HG03097 (cell line): Measurements from ENCODE around the gene AKAP1.

Experiments
- ATAC-seq: cut with Tn5 transposase; IDR thresholded peaks from one replicate; pipeline ENCODE4 v1.9.1; 2021; ENCODE audit not compliant: unreplicated experiment, low FRiP score

AKAP1 gene

DNA sequence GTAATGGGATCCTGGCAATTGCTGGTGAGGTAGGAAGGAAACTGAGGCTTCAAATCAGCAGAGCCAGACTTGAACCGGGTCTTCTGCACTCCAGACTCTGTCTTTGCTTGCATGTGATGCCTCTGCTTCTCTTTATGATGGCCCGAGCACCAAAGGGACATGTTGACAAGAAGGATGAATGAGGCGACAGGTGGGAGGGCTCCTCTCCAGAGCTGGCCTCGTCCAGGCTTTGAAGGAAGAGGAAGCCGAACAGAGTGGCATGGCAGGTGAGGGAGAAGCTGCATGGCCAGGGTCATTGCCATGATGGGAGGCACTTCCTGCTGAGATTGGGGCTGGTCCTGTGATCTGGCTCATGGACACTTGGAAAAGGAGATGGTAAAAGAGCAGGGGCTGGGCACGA is 40.8 kb downstream of the AKAP1 start:
- no peak for ATAC-seq

DNA sequence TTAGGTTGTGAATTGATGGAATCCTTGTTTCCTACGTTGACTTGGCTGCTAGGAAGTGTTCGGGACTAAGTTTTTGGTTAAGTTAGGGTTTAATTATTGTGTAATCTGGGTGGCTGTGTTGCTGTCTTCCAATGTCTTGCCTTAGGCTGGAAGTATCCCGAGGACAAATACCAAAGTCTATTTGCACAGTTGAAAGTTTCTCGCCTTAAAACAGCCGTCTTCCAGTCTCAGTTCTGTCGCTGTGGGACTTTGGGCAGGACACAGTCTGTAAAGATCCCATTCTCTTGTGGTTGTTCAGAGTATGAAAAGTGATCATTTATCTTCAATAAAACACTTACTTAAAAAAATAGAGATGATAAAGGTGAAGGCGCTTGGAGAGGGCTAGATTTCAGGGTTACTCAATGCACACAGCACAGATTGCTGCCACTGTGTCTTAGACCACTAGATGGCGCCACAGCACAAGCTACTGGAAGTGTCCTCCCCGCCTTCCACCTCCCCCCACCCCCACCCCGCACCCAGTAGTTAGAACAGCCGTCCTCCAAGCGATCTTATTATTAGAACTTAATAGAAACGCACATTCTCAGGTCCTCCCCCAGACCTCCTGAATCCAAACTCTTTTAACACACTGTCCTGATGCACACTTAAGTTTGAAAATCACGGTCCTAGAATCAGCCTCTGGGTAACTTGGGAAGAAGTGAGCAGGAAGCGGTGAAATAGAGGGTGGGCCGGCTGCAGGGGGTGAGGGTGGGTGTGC is 45.8 kb downstream of the AKAP1 start:
- no peak for ATAC-seq

DNA sequence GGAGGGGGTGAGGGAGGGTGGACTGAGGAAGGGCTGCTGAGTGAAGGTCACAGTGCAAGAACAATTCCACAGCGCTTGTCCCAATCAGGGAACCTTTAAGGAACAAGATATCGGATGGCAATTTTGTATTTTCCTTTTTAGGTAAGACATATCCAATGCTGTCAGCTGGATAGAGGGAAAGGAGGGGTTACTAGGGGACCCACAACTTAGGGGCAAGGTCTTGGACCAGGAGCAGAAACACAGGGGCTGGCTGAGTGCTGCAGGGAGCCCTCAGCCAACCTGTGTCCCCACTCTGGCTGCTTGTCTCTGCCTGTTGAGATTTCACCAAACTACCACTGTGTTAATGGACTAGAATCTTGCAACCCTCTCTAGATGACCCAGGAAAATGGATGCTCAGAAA is 47.6 kb downstream of the AKAP1 start:
- no peak for ATAC-seq

DNA sequence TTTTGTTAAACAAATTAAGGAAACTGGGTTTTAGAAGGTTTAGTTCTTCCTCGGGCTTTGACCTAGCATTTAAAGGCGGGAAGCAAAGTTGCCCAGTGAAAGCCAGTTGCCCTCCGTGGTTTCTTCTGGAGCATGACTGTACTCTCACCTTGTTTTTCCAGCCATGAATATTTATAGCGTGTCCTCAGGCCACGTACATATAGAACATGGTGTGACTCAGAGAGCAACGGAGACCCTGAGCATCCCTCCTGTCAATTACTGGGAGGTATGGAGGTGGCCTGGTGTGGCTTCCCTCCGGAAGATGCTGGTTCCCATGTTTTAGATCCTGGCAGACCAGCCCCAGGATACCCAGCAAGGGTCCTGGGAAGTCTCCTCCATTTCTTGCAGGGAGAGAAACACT is 48.4 kb downstream of the AKAP1 start:
- no peak for ATAC-seq

DNA sequence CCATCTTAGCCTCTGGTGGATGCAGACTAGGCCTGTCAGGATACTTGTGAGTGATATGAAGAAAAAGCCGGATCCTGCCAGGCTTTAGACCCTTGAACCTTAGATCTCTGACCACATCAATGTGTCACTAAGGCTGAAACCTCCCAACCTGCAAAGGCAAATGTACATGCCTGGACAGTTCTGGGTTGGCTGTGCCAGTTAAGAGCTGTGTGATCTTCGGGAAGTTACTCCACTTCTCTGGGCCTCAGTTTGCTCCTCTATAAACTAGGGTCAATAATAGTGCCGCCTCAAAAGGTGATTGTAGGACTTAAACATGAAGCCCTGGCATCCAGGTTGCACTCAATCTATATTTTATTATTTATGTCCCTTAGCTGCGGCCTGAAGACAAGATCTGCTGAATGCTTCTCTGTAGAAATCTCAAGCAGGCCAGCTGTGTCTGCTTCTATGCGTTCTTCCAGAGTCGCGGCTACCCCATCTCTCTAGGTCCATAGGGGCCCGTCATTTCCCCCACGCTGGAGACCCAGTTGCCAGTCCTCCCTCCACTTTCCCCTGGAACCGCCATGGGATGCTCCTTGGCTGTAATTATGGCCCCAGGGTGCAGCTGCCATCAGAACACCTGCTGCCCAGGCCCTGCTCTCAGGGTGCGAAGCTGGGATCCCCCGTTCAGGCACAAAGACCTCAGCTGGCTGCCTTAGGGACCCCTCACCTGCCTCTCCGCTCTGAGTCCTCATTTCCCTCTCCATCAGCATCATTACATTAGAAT is 50.2 kb downstream of the AKAP1 start:
- ATAC-seq, result no peak

DNA sequence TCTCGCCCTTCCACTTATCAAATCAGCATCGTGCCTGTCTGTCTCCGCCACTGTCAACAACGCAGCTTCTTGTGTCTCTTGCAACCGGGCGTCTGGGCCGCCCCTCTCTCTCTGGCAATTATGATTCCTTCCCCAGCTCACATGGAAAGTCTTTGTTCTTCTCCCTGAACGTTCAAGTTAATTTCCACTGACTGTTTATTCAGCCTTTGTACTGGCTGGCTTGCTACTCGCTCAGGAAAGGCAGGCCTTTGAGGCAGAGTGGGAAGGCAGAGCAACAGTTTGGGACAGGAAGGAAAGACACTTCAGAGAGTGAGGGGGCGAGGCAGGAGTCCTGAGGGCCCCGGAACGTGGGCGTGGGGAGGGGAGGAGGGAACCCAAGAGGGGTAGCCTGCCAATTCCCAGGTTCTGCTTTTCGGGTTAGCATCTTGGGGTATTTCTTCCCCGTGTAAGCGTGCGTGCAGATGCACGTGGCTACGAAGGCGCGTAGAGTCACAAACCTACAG is 50.8 kb downstream of the AKAP1 start:
- ATAC-seq, result no peak

DNA sequence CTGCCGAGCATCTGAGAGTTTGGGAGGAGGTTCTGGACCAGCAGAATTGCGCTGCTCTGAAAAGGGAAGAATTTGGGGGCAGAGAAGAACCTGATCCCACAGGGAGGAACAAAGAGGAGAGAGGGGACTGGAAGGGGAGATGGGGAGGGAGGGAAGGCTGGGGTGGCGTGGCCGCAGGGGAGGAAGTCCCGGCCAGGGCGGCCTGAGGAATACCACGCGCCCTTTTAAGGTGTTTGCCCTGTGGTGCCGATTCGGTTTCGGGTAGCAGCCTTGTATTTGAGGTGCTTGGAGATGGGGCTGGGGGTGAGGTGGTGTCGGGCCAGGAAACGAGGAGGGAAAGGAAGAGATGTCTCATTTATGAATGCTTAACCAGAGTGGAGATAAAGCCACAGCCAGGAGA is 51.3 kb downstream of the AKAP1 start:
- ATAC-seq, result no peak

DNA sequence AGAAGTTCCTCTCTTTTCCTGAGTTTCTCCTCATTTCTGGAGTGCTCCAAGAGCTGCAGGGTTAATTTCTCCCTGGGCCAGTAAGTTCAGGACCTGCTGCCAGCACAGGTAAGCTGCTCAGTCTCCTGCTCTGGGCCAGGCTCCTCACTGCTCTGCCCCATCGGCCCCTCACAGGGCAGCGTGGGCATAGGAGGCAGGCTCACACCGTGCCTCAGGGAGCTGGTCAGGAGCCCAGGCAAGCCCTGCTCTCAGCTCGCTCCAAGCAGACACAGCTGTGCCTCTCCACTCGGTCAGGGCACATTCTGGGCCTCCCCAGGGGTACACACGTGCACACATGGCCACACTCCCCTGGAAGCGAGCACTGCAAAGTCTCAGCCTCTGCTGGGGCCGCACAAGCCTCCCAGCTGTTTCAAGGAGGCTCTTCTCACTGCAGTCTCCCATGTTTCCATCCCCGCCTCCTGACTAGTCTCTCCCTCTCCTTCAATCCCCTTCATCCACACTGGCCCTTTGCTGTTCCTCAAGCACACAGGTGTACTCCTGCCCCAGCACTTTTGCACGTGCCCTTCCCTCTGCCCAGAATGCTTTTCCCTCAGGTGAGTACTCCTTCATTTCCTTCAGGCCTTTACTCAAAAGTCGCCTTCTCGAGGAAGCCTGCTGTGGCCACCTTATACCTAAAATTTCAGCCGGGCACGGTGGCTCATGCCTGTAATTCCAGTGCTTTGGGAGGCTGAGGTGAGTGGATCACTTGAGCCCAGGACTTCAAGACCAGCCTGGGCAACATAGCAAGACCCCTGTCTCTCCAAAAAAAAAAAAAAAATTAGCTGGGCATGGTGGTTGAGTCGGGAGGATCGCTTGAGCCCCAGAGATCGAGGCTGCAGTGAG is 53.2 kb downstream of the AKAP1 start:
- ATAC-seq, result no peak

DNA sequence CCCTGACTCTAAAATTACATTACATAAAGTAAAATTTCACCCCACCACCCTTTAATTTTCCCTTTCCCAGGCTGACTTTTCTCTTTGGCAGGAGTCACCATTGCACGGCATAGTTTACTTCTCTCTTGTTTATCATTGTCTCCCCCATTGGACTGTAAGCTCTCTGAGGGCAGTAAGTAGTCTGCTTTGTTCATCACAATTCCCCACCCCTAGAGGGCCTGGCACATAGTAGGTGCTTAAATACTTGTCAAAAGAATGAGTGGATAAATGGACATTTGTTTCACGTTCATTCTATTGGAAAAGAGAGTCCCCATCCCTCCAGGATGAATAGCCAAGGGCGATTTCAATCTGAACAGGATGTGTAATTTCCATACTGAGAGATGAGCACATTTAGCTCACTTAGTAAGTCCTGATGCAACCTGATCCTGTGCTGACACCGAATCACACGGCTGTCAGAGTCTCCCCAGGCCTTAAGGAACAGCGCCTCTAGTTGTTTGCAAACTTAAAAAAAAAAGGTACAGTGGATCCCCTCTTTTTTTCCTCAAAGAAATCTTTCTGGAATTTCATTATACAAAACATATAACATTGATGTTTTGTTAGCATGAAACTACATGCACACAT is 54.0 kb downstream of the AKAP1 start:
- no peak for ATAC-seq

DNA sequence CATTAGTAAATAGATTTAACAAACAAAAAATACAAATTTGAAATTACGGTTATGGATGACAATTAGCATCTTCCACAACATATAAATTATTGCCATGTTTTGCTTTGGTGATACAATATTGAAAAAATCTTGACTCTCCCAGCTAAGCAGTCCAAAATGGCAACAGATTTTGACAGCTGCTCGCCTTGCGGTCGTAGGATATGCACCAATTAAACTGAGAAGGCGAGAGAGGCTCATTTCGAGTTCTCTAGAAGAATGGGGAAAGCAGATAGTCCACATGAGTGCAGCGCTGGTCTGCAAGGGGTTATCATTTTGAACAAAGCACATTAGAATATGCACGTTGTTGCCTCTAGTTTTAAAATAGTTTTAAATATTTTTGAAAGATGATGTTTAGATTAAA is 55.3 kb downstream of the AKAP1 start:
- no peak for ATAC-seq

DNA sequence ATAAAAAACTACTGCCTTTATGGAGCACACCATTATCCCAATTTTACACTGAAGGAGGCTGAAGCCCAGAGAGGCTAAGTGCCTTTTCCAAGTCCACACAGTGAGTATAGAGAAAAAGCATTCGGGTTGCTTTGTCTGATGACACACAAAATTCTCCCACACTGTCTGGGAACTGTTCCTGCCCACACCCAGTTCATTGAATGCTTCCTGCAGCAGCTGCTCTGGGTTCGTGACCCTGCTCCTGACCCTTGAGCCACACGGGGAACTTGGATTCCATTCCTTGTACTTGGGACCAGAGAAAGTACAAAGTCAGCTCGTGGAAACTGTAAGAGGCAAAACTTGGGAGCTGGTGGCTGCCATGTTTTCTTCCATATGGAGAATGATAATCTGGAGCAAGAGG is 57.9 kb downstream of the AKAP1 start:
- no peak for ATAC-seq

DNA sequence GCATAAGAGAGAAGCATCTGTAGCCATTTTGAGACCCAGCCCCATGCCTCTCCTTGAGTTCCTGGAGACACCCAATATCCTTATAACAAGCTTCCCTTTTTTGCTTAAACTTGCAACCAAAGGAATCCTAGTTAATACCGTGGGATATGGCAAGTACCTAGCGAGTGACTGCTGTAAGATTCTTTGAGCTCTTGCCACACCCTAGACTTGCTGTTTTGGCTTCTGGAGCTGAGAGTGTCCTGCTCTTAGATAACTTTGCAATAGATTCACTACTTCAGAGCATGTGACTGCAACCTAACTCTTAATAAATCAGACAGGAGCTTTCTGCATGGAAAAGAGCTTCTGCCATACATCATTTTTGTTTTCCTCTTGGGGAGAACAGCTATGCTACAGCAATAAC is 58.3 kb downstream of the AKAP1 start:
- no peak for ATAC-seq

DNA sequence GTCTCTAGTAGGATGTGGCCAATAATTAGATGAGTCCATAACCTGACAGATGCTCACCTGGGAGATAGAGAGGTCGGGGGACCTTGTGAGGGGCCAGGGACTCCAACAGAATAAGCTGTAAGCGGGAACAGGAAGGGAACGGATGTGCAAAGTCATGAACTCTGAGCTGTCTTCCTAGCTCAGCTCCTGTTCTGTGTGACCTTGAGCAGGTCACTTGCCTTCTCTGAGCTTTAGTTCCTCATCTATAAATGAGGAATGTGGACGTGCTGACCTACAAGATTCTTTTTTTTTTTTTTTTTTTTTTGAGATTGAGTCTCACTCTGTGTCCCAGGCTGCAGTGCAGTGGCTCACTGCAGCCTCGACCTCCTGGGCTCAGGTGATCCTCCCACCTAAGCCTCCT is 58.9 kb downstream of the AKAP1 start:
- ATAC-seq, result no peak

DNA sequence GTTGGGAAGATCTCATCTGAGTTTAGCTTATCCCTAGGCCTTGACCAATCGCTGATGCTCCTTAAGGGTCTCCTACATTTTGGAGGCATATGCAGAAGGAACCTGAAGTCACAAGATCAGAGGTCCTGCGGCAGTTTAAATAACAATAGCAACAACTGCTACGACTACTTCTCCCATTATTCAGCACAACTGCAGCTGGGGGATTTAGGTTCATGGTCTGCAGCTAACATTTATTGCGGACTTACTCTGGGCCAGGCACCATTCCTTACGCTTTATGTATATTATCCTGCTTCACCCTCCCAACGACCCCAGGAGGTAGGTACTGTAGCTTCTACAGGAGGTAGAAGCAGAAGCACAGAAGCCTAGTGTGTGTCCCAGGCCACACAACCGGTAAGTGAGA is 59.5 kb downstream of the AKAP1 start:
- no peak for ATAC-seq

DNA sequence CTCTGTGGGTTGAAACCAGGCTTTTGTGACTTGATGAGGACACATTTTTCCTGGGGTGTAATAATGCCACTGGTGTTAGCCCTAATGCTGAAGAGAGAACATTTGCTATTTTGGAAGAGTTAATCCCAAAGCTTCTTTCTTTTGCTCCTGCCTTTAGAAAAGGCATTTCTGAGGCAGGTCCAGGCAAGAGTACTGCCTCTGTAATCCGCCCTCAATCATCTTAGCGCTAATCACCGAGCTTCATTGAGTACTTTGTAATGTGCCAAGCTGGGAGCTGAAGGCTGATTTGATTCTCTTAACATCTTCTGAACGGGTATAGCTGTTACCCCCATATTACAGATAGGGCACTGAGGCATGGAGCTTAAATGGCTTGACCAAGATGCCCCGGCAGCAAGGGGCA is 60.3 kb downstream of the AKAP1 start:
- no peak for ATAC-seq

DNA sequence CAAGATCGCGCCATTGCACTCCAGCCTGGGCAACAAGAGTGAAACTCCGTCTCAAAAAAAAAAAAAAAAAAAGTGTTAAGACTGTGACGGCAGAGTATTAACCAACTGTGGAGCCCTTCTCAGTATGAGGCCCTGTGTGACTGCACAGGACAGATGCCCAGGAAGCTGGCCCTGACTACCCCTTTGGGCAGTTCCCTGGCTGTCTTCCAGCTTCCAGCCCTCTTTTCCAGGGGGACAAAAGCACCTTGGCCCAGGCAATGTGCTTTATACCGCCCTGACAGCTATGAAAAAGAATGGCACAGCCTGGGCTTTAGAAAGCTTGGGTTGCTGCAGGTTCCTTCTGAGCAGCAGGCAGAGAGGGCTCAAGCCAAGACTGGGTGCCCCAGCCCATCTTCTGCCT is 61.2 kb downstream of the AKAP1 start:
- ATAC-seq, result no peak

DNA sequence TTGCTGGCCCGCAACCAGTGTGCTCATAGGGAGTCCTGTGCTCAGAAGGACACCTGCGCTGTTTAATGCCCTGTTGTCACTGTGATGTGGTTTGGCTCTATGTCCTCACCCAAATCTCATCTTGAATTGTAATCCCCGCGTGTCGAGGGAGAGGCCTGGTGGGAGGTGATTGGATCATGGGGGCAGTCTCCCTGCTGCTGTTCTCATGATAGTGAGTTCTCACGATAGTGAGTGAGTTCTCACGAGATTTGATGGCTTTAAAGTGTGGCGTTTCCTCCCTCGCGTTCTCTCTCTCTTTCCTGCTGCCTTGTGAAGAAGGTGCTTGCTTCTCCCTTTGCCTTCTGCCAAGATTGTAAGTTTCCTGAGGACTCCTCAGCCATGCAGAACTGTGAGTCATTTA is 66.8 kb downstream of the AKAP1 start:
- no peak for ATAC-seq

DNA sequence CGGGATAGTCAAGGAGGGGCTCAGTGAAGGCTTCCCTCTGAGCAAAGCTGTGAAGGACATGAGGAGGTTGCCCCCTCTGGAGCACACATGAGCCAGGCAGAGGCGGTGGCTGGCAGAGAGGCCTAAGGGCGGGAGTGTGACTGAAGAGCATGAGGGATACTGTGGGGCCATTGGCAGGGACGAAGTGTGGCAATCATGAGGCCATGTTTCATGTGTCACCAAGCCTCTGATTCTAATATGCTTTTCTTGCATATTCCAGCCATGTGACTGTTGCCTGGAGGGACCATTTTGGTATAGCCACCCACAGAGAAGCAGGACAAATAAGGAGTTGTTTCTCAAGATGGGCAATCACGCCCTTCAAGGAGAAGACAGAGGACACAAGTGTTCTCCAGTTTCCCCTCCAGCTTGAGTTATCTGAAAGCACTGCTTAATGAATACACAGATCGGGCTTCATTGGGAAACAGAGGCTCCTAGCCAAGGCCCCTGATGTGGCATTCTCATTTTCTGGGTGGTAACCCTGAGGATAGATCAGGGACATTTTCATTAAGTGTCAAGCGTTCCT is 68.0 kb downstream of the AKAP1 start:
- no peak for ATAC-seq

DNA sequence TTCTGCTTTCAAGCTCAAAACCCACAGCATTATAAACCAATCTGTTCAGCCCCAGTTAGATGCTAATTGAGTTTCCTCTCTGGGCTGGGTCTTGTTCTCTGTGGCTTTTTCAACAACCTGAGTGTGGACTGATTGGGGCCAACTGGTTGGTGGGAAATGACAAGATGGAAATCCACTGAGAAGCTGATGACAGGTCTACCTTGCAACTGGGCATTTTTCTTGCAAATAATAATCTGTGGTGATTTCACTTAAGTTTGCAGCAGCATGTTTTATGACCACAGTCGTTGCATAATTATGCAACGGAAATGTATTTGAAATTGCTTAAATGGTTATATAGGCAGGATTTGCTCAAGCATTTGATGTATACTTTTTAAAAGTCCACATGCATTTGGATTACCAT is 69.9 kb downstream of the AKAP1 start:
- no peak for ATAC-seq

DNA sequence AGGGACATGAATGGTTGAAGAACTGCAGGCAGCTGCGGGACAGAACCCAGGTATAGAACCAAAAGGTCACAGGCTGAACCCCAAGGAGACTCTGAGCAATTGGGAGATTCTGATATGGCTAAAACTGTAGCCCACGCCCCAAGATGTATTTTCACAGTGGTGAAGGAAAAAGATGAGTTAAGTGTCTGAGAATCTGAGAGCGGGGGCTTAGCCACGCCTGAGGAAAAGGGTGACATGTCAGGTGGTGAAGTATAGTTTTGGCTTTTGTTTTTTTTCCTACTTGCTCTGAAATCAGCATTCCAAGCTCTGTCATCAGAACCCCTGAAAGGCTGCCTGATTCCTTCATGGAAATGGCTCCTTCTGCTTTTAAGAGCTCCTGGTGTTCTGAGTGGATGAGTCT is 73.3 kb downstream of the AKAP1 start:
- no peak for ATAC-seq
